HEK293 (cell line): ENCODE data around the gene PRRC2B.

Experiments
- CTCF ChIA-PET: fragments of 350-600 bp; formaldehyde crosslinking; extraction: SDS; loops from one replicate; lab custom pipeline; 2021; ENCODE audit warnings: antibody characterized with exemption; lab: Yijun Ruan, JAX
- POLR2A ChIA-PET: fragments of 300-600 bp; formaldehyde crosslinking; extraction: SDS; loops from one replicate; lab custom pipeline; 2020; ENCODE audit warnings: antibody characterized with exemption, inconsistent platforms; lab: Yijun Ruan, JAX
- H3K27ac ChIP-seq: fragments of 200-500 bp; sonication (Bioruptor generic); 2 replicates; pipeline ENCODE4 v1.5.1; 2014; ENCODE audit warnings: low read depth, low read length, control low read depth, inconsistent platforms; ENCODE audit errors: extremely low read depth
- H3K36me3 ChIP-seq, 2 experiments: fragments of 200-500 bp in 1 of 2; sonication (Bioruptor generic) in 1 of 2; 1 replicate in 1 of 2; 2 replicates in 1 of 2; pipeline ENCODE4 v1.5.1; 2014 to 2017; ENCODE audit warnings: inconsistent platforms in 2 of 2, low read length in 2 of 2; ENCODE audit not compliant: control insufficient read depth in 2 of 2, insufficient read depth in 1 of 2
- H3K4me1 ChIP-seq: fragments of 200-500 bp; sonication (Bioruptor generic); 2 replicates; pipeline ENCODE4 v1.5.1; 2014; ENCODE audit warnings: mild to moderate bottlenecking, low read length, inconsistent platforms; ENCODE audit not compliant: control insufficient read depth, insufficient read depth
- H3K4me3 ChIP-seq: 2 replicates; pipeline ENCODE4 v1.5.1; 2011; ENCODE audit warnings: low read depth, mild to moderate bottlenecking, control low read depth, low read length, moderate library complexity
- H3K9me3 ChIP-seq: fragments of 200-500 bp; sonication (Bioruptor generic); 2 replicates; pipeline ENCODE4 v1.5.1; 2014; ENCODE audit warnings: low read depth, low read length, inconsistent platforms; ENCODE audit not compliant: control insufficient read depth, insufficient read depth
- KLF9 ChIP-seq: fragments of 450-650 bp; formaldehyde crosslinking; IDR thresholded peaks from 2 replicates; pipeline ENCODE4 v1.5.1; 2016; ENCODE audit warnings: missing biosample characterization, missing genetic modification characterization, low read depth
- PBX3 ChIP-seq: sonication (generic); formaldehyde crosslinking; IDR thresholded peaks from 2 replicates; pipeline ENCODE4 v1.8.1; 2022; ENCODE audit warnings: mild to moderate bottlenecking, moderate library complexity, missing genetic modification reagents
- RBAK ChIP-seq: fragments of 450-650 bp; formaldehyde crosslinking; IDR thresholded peaks from 2 replicates; pipeline ENCODE4 v1.5.1; 2016; ENCODE audit warnings: missing biosample characterization, missing genetic modification characterization
- REPIN1 ChIP-seq: fragments of 450-650 bp; formaldehyde crosslinking; IDR thresholded peaks from 2 replicates; pipeline ENCODE4 v1.5.1; 2017; ENCODE audit warnings: missing biosample characterization, missing genetic modification characterization, low read depth
- ZNF121 ChIP-seq: fragments of 450-650 bp; formaldehyde crosslinking; IDR thresholded peaks from 2 replicates; pipeline ENCODE4 v1.5.1; 2016; ENCODE audit warnings: missing biosample characterization, missing genetic modification characterization
- ZNF239 ChIP-seq: fragments of 450-650 bp; formaldehyde crosslinking; IDR thresholded peaks from 2 replicates; pipeline ENCODE4 v1.5.1; 2016; ENCODE audit warnings: missing biosample characterization, missing genetic modification characterization
- ZNF24 ChIP-seq: fragments of 450-650 bp; formaldehyde crosslinking; IDR thresholded peaks from 2 replicates; pipeline ENCODE4 v1.5.1; 2016; ENCODE audit warnings: missing biosample characterization, missing genetic modification characterization
- ZNF341 ChIP-seq: fragments of 450-650 bp; formaldehyde crosslinking; IDR thresholded peaks from 2 replicates; pipeline ENCODE4; 2016; ENCODE audit warnings: low read depth, missing biosample characterization, missing genetic modification characterization
- ZNF394 ChIP-seq: fragments of 450-650 bp; formaldehyde crosslinking; IDR thresholded peaks from 2 replicates; pipeline ENCODE4 v1.5.1; 2016; ENCODE audit warnings: missing biosample characterization, missing genetic modification characterization, mild to moderate bottlenecking, moderate library complexity, borderline replicate concordance
- ZNF473 ChIP-seq: fragments of 450-650 bp; formaldehyde crosslinking; IDR thresholded peaks from 2 replicates; pipeline ENCODE4 v1.5.1; 2017; ENCODE audit warnings: missing biosample characterization, missing genetic modification characterization
- ZNF624 ChIP-seq: fragments of 450-650 bp; formaldehyde crosslinking; IDR thresholded peaks from 2 replicates; pipeline ENCODE4 v1.5.1; 2017; ENCODE audit warnings: missing biosample characterization, missing genetic modification characterization
- ZNF791 ChIP-seq: fragments of 450-650 bp; formaldehyde crosslinking; IDR thresholded peaks from 2 replicates; pipeline ENCODE4 v1.5.1; 2016; ENCODE audit warnings: missing biosample characterization, missing genetic modification characterization
- ZNF837 ChIP-seq: fragments of 450-650 bp; formaldehyde crosslinking; IDR thresholded peaks from 2 replicates; pipeline ENCODE4 v1.5.1; 2016; ENCODE audit warnings: missing biosample characterization, missing genetic modification characterization
- ZSCAN23 ChIP-seq: fragments of 450-650 bp; formaldehyde crosslinking; IDR thresholded peaks from 2 replicates; pipeline ENCODE4 v1.5.1; 2016; ENCODE audit warnings: missing biosample characterization, missing genetic modification characterization
- ZSCAN30 ChIP-seq: fragments of 450-650 bp; IDR thresholded peaks from 2 replicates; pipeline ENCODE4 v1.5.1; 2018; ENCODE audit warnings: missing biosample characterization, mild to moderate bottlenecking, missing genetic modification characterization, moderate library complexity
- TF ChIP-seq, protein P1 (sequence below): fragments of 450-650 bp; formaldehyde crosslinking; IDR thresholded peaks from 2 replicates; pipeline ENCODE4 v1.5.1; 2016; ENCODE audit warnings: missing biosample characterization, missing genetic modification characterization, borderline replicate concordance
- TF ChIP-seq, protein P2 (sequence below): fragments of 450-650 bp; formaldehyde crosslinking; IDR thresholded peaks from 2 replicates; pipeline ENCODE4 v1.5.1; 2016; ENCODE audit warnings: missing biosample characterization, missing genetic modification characterization

The PRRC2B gene

DNA sequence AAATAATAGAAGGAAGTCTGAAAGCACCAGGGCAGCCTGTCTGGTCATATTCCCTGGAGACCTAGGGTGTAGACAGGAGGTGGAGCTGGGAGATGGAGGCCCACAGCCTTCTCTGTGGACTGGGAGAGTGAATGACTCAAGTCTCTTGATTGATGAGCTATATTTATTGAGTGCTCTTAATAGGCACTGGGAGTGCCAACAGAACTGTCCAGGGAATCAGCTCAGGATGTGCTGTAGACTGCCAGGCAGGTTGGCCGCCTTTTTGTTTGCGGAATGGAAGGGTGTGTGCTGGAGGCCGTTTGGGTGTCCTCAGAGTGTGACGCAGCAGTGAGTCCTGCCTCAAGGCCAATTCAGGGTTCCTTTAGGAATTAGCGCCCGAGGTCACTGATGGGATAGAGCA lies 75.5 kb downstream of the PRRC2B start:
- CTCF ChIA-PET, result interaction anchor here (1.9 to 2.3 kb wide), 2 partner anchors 9 to 119 kb away, joined by 7 read pairs; no protein-coding TSS in a partner anchor

DNA sequence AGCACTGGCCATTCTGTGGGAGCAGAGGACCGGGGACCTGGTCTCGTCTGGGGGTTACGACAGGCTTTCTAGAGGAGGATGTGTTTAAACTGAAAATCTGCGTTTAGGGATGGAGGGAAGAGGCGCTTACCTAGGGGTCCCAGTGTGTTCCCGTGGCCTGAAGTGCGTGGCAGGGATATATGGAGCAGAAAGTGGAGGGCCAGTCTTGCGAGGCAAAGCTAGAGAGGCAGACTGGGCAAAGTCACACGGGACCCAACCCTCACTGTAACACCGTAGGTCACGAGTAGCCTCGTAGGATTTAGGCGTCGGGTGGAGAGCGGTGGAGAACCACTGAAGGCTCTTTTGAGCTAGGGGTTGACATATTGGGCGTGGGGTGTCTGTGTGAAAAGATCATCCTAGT lies 76.1 kb downstream of the PRRC2B start:
- no peaks in the 10 kb centered on the region for H3K9me3 ChIP-seq
- CTCF ChIA-PET, result interaction anchor here (1.9 to 2.3 kb wide), 2 partner anchors 8 to 120 kb away, joined by 7 read pairs; no protein-coding TSS in a partner anchor
- peaks cover 52 to 93% of the 10 kb centered on the region in 2 experiments for H3K36me3 ChIP-seq
- no peaks in the 10 kb centered on the region for H3K4me1 ChIP-seq
- POLR2A ChIA-PET, result interaction anchor here (1.4 kb wide), 1 partner anchor 96 kb away, joined by 3 read pairs; no protein-coding TSS in a partner anchor
- H3K27ac ChIP-seq, result no peak overlapping the region
- TF ChIP-seq RBAK (tag by site-specific recombination) (no peak), ZNF791 (no peak)
- H3K4me3 ChIP-seq, result no peak overlapping the region

More for the DNA sequence above, 75.5 kb downstream of the PRRC2B start:
- Histone ChIP-seq H3K4me1 (no peaks in the 10 kb centered on the region), H3K27ac (no peak overlapping the region), H3K36me3 (peaks cover 57 to 93% of the 10 kb centered on the region in 2 experiments), H3K4me3 (no peak overlapping the region), H3K9me3 (no peaks in the 10 kb centered on the region)
- no peak for TF ChIP-seq PBX3 (CRISPR knock-in tag)
- no peak for TF ChIP-seq ZNF394 (tag by site-specific recombination)
- TF ChIP-seq ZSCAN30 (tag by site-specific recombination), result no peak
- no peak for TF ChIP-seq ZNF837 (tag by site-specific recombination)
- no peak for TF ChIP-seq REPIN1 (tag by site-specific recombination)
- TF ChIP-seq, protein P1, sequence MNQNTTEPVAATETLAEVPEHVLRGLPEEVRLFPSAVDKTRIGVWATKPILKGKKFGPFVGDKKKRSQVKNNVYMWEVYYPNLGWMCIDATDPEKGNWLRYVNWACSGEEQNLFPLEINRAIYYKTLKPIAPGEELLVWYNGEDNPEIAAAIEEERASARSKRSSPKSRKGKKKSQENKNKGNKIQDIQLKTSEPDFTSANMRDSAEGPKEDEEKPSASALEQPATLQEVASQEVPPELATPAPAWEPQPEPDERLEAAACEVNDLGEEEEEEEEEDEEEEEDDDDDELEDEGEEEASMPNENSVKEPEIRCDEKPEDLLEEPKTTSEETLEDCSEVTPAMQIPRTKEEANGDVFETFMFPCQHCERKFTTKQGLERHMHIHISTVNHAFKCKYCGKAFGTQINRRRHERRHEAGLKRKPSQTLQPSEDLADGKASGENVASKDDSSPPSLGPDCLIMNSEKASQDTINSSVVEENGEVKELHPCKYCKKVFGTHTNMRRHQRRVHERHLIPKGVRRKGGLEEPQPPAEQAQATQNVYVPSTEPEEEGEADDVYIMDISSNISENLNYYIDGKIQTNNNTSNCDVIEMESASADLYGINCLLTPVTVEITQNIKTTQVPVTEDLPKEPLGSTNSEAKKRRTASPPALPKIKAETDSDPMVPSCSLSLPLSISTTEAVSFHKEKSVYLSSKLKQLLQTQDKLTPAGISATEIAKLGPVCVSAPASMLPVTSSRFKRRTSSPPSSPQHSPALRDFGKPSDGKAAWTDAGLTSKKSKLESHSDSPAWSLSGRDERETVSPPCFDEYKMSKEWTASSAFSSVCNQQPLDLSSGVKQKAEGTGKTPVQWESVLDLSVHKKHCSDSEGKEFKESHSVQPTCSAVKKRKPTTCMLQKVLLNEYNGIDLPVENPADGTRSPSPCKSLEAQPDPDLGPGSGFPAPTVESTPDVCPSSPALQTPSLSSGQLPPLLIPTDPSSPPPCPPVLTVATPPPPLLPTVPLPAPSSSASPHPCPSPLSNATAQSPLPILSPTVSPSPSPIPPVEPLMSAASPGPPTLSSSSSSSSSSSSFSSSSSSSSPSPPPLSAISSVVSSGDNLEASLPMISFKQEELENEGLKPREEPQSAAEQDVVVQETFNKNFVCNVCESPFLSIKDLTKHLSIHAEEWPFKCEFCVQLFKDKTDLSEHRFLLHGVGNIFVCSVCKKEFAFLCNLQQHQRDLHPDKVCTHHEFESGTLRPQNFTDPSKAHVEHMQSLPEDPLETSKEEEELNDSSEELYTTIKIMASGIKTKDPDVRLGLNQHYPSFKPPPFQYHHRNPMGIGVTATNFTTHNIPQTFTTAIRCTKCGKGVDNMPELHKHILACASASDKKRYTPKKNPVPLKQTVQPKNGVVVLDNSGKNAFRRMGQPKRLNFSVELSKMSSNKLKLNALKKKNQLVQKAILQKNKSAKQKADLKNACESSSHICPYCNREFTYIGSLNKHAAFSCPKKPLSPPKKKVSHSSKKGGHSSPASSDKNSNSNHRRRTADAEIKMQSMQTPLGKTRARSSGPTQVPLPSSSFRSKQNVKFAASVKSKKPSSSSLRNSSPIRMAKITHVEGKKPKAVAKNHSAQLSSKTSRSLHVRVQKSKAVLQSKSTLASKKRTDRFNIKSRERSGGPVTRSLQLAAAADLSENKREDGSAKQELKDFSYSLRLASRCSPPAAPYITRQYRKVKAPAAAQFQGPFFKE (tag by site-specific recombination), result no peak
- no peak for TF ChIP-seq KLF9
- TF ChIP-seq ZNF341 (tag by site-specific recombination), result no peak
- TF ChIP-seq, protein P2, sequence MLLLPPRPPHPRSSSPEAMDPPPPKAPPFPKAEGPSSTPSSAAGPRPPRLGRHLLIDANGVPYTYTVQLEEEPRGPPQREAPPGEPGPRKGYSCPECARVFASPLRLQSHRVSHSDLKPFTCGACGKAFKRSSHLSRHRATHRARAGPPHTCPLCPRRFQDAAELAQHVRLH (tag by site-specific recombination), result no peak
- no peak for TF ChIP-seq ZNF24 (tag by site-specific recombination)
- no peak for TF ChIP-seq ZSCAN23 (tag by site-specific recombination)
- no peak for TF ChIP-seq ZNF121 (tag by site-specific recombination)
- TF ChIP-seq ZNF473 (tag by site-specific recombination), result no peak
- no peak for TF ChIP-seq ZNF624 (tag by site-specific recombination)
- no peak for TF ChIP-seq ZNF239 (tag by site-specific recombination)
- POLR2A ChIA-PET, result interaction anchor here (0.6 to 1.4 kb wide), 2 partner anchors 34 to 96 kb away, joined by 3 read pairs; no protein-coding TSS in a partner anchor
